Kidney (tissue), 14 donors: ENCODE results near the gene CRTAC1. TPM values are rescaled to one million over a fixed set of nuclear protein-coding genes. Genes with fewer than 3 reads are reported as not detected.

Source experiments
- DNase-seq, 5 donors: peaks; one replicate each; pipeline ENCODE4 v3.0.0-alpha.2; 2013 to 2020
- FAIRE-seq: peaks from 2 replicates; lab custom pipeline; 2012; peaks lifted over from hg19 to GRCh38; lab: Jason Lieb, UNC
- H3K27ac ChIP-seq, 2 donors: one replicate each; pipeline ENCODE4 v1.7.0; 2013; ENCODE audit warnings: low read depth in 2 of 2, low read length in 2 of 2, inconsistent platforms in 1 of 2
- H3K27me3 ChIP-seq: one replicate; pipeline ENCODE4 v1.7.1; 2013; ENCODE audit warnings: low read length, inconsistent platforms; ENCODE audit not compliant: control insufficient read depth, insufficient read depth
- H3K36me3 ChIP-seq, 3 donors: one replicate each; pipeline versions ENCODE4 v1.7.0 to v1.7.1; 2013; ENCODE audit warnings: low read length in 3 of 3, control low read depth in 1 of 3, inconsistent platforms in 1 of 3; ENCODE audit not compliant: insufficient read depth in 3 of 3, control insufficient read depth in 2 of 3
- H3K4me1 ChIP-seq, 3 donors: one replicate each; pipeline versions ENCODE4 v1.7.0 to v1.7.1; 2013; ENCODE audit warnings: low read length in 3 of 3, inconsistent platforms in 1 of 3, low read depth in 1 of 3; ENCODE audit not compliant: control insufficient read depth in 2 of 3, insufficient read depth in 2 of 3
- H3K4me3 ChIP-seq, 3 donors: one replicate each; pipeline versions ENCODE4 v1.7.0 to v1.8.1; 2013; ENCODE audit warnings: low read length in 3 of 3, control low read depth in 1 of 3, inconsistent platforms in 1 of 3
- H3K9ac ChIP-seq, 3 donors: one replicate each; pipeline versions ENCODE4 v1.7.0 to v1.7.1; 2013; ENCODE audit warnings: low read length in 3 of 3, control low read depth in 1 of 3, inconsistent platforms in 1 of 3
- H3K9me3 ChIP-seq, 3 donors: one replicate each; pipeline versions ENCODE4 v1.7.0 to v1.7.1; 2013; ENCODE audit warnings: low read length in 3 of 3, control low read depth in 1 of 3, inconsistent platforms in 1 of 3; ENCODE audit not compliant: control insufficient read depth in 2 of 3, insufficient read depth in 1 of 3
- CTCF ChIP-seq: IDR thresholded peaks from 3 replicates; pipeline ENCODE4 v1.5.1; 2012; ENCODE audit warnings: mild to moderate bottlenecking, moderate library complexity, borderline replicate concordance; ENCODE audit not compliant: insufficient read depth; ENCODE audit errors: extremely low read depth
- intact Hi-C: fragments of 100-400 bp; cut with DNase I; formaldehyde crosslinking; loops from one replicate; pipeline ENCODE4 v1.11.1; 2022
- polyA plus RNA-seq: library from polyadenylated mRNA; stranded (reverse); fragments of 350-450 nt; fragmentation: Illumina TruSeq; extraction: RNeasy Lipid Tissue Mini Kit (QIAGEN cat#74804); gene quantifications from one replicate; pipeline ENCODE4 v1.2.3, GENCODE V29; 2014; ENCODE audit warnings: low read depth, low replicate concordance; ENCODE audit not compliant: insufficient read depth
- total RNA-seq: library from RNA; stranded (reverse); fragmentation: NEBNext Ultra II Directional; extraction: Animal tissue kit (Norgen Biotek cat#: 25700); gene quantifications from one replicate; pipeline ENCODE4 v1.2.1, GENCODE V29; 2021
- donor health status: control.
- donor health status: control.
- donor health status: control.
- donor health status: control.
- donor health status: control.
- donor health status: DM: yes; HTN: yes; CAD: no.
- donor health status: Normal renal cell carcinoma (clear cell type).

CRTAC1 gene
- total and polyA plus RNA-seq, 2 donors from 2014 or later, result 6.1 to 7.2 TPM

- H3K4me3 ChIP-seq, result no peak overlapping the region
- H3K9me3 ChIP-seq, result no peaks in the 10 kb centered on the region
- DNase-seq (peak in 1 of 5 donors; percentile 92), FAIRE-seq (no peak)
- H3K4me1 ChIP-seq, result peaks cover 0 to 5% (median 0%) of the 10 kb centered on the region in 3 donors
- peak overlapping the region in 1 of 2 donors; percentile 11 for H3K27ac ChIP-seq
- intact Hi-C loops, result no loop called here
- TF ChIP-seq CTCF, result no peak
- no peaks in the 10 kb centered on the region for H3K36me3 ChIP-seq
- no peak overlapping the region for H3K9ac ChIP-seq
- no peaks in the 10 kb centered on the region for H3K27me3 ChIP-seq
Observed at GRCh38 chr10:97882142-97883091, 148.0 kb downstream of the CRTAC1 start.

GRCh38 chr10:97880109-97880508, 150.3 kb downstream of the CRTAC1 start:
- no peak for DNase-seq

DNA sequence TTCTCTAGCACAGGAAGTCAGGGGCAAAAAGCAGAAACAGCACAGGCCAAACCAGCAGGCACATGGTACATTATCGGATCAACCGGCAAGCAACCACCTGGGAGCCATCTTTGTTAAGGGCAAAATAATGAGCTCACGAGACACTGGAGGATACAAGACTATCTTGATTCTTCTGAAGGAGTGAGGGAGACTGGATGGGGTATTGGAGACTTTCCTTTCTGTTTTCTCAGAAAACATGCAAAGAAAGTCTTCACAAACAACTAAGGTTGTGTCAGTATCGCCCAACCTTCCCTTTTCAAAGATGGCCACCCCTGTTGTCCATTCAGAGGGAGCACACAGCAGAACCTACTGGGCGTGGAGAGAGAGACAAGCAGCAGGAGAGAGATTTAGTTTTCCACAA, 151.2 kb downstream of the CRTAC1 start:
- Histone ChIP-seq H3K4me1 (peaks cover 0 to 5% (median 0%) of the 10 kb centered on the region in 3 donors), H3K4me3 (no peak overlapping the region), H3K9ac (no peak overlapping the region), H3K27ac (no peak overlapping the region), H3K9me3 (no peaks in the 10 kb centered on the region), H3K36me3 (no peaks in the 10 kb centered on the region), H3K27me3 (no peaks in the 10 kb centered on the region)
- no peak for TF ChIP-seq CTCF
- DNase-seq (no peak), FAIRE-seq (no peak)
- intact Hi-C loops, result no loop called here

More at GRCh38 chr10:97880109-97880508, 150.3 kb downstream of the CRTAC1 start:
- Histone ChIP-seq H3K27me3 (no peaks in the 10 kb centered on the region), H3K4me3 (no peak overlapping the region), H3K9ac (no peak overlapping the region), H3K9me3 (no peaks in the 10 kb centered on the region), H3K4me1 (peaks cover 0 to 5% (median 0%) of the 10 kb centered on the region in 3 donors), H3K36me3 (no peaks in the 10 kb centered on the region), H3K27ac (no peak overlapping the region)
- no peak for FAIRE-seq
- TF ChIP-seq CTCF, result no peak
- intact Hi-C loops, result no loop called here
